ENCODE results near the gene SYNGR3.
A peak's percentile ranks its signal among the peaks of the same experiment; 100 is the strongest.
"Not testable (repeated sequence)": the region's sequence is repeated elsewhere in the genome, so short reads cannot be mapped to it uniquely, and the experiment has no call there.

The SYNGR3 gene, protein sequence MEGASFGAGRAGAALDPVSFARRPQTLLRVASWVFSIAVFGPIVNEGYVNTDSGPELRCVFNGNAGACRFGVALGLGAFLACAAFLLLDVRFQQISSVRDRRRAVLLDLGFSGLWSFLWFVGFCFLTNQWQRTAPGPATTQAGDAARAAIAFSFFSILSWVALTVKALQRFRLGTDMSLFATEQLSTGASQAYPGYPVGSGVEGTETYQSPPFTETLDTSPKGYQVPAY

DNA sequence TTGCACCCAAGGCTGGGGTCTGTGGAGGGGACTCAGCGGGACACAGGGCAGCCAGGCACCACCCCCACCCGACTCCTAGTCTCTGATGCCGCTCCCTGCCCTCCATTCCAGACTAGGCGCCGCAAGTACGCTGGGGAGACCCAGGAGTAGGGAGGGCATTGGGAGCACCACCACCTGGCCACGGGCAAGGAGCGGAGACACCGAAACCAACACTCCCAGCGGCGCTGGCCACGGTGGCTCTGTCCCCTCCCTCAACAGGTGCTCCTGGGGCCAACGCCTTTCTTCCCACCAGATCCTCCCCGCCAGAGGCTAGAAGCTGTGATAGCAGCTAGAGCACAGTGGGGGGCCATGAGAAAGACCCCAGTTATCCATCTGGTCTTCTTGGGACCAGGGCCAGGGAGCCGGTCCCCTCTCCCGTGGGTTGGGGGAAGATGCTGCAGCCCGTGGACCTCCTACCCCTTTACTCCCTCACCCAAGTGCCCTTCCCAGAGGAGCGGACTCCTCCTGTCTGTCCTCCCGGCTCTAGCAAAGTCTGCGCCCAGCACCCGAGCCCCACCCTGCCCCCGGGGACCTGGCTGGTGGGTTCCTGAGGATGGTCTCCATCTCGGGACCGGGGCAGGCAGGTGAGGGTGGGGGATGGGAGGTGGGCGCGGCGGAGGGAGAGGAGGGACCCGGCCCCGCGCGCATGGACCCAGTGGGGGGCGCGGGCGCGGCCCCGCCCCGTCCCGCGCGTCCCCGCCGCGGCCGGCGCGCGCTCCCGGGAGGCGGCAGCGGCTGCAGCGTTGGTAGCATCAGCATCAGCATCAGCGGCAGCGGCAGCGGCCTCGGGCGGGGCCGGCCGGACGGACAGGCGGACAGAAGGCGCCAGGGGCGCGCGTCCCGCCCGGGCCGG, at the start of gene SYNGR3:
TSS of gene SYNGR3 (plus strand) at position 762 of the 892 bp plus-strand sequence. CDS start 133 bp downstream, outside the sequence.
- DNase-seq (ENCODE audit: low spot score): no peak

DNA sequence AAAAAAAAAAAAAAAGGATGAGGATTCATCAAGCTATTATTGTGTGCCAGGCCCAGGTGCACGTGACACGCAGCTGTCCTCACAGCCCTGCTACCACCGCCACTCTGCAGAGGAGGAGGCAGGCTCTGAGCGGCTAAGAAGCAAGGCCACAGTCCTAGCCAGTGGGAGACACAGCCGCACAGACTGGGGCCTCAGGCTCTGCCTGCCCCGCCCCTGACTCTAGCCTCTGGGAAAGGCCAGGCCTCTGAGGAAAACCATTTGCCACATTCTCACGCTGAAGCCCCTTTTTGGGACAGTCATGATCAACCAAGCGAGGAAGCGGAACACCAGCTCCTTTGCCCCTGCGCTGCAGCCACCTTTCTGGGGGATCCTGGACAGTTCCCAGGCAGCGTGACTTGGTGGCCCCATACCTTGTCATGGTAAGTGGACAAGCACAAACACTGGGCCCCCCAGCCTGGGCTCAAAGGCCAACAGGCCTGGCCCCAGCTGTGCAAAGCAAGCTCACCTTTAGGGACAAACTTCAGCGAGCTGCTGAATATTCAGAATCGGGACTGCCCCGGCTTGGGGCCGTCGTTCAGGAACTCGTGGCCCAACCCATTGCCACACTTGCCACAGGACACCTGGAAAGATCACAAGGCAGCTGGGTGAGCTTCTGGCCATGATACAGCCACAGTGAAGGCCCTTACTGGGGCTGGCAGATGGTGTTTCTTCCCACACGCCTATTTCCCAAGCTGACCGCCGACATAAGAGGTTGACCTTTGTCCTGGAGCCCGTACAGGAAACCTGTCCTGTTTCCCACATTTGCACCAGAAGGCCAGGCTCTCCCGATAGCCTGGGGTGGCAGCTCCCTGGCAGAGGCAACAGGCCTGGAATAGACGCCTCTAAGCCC, 49.3 kb upstream of the SYNGR3 start:
- DNase-seq (ENCODE audit: low spot score): no peak

DNA sequence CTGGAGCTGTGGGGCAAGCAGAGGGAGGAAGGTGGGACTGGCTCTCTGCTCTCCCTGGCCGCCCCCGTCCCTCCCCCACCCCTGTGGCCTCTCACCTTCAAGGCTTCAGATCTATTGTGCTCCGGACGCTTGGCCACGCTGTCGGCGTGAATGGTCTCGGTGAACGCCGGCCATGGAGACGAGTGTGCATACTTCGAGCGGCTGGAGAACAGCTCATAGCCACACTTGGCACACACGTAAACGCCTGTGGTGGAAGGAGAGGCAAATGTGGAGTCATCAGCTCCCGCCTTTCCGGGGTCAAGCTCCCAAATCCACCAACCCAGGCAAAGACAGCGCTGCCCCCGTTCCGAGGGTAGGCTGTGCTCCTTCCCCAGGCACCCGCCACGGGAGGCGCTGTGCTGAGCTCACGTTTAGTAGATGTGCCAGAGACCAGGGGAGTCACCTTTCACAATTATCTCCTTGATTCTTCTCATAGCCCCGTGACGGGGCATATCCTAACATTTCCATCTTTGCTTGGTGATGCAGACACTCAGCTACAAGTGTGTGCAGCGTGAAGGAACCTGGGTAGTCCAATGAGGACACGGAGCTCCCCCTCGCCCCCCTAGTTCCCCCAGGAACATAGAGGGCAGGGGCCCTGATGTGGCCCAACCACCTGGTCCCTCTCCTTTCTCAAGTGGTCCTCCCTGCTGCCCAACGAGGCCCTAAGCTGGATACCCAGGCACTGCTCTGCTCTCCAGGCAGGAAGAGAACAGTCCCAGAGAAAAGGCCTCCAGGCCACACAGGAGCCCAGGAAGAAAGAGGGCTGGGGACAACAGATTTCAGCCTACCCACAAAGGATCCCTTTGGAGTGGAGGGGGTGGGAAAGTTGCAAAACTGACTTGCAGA, 48.4 kb upstream of the SYNGR3 start:
- DNase-seq (ENCODE audit: low spot score): no peak

DNA sequence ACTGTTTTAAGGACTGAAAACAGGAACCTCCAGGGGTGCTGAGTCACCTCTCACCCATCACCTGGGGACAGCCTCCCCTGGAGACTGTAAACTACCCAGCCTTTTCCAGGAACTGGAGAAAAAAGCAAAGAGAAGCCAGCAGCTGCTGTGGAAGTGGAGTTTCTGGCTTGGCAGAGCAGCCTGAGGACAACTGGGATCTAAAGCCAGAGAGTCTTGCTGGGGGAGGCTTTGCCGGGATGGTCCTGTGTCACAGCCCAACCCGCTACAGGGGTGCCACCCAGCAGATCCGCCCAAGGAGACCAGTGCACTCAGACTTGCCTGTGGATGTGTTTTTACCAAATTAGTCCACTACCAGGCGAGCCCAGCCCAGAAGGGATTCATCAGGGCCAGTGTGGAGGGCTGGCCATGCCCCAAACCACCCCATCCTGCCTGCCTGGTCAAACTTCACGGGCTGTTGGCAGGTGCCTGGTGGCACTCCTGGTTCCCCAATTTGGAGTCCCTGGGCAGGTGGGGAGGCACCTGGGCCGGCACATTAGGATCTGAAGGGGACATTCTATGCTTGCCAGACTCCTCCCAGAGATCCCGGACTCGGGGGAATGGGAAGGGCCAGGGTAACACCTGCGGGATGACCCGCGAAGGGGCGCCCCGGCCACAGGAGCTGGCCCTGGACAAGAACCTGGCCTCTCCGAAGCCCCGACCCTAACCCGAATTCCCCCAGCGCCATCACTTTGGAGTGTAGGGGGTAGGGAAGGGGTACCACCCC, 47.5 kb upstream of the SYNGR3 start:
- DNase-seq (ENCODE audit: low spot score): no peak

DNA sequence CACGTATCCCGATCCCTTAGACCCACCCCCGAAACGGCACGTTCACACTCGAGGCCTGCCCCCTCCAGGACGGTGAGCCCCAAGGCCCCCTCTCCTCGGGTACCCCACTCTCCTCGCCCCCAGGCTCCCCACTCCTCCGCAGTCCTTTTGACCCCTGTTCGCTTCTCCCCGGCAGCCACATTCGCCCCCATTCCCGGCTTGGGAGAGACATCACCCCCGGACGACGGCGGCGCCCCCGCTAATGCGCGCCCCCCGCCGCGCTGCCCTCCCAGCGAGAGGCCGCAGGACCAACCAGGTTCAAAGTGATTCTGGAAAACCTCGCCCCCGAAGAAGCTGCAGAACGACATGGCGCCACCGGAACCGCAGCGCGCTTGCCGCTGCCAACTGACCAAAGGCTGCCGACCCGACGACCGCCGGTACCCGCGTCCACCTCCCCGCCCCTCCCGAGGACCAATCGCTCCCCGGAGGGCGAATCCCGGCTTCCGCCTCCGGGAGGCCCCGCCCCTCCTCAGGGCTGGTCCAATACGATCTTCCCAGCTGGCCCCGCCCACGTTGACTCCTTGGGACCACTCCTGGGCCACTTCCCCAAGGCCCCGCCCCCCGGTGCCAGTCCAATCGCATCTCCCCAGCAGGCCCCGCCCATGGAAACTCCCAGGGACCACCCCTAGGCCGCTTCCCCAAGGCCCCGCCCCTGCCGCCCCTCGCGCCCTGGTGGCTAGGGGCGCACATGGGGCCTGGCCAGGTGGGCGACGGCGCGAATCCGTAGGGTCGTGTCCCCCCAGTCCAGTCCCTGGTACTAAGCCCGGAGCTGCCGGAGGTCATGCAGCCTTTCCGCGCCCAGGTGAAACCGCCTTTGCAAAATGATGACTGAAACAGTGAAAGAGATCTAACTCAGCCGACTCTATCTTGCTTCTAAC, 46.7 kb upstream of the SYNGR3 start, which contains the start of gene MSRB1:
TSS of gene MSRB1 (minus strand) at position 390 of the 917 bp plus-strand sequence. CDS start at position 347, 43 bp downstream.
- peak; percentile 99 for DNase-seq (ENCODE audit: low spot score)

DNA sequence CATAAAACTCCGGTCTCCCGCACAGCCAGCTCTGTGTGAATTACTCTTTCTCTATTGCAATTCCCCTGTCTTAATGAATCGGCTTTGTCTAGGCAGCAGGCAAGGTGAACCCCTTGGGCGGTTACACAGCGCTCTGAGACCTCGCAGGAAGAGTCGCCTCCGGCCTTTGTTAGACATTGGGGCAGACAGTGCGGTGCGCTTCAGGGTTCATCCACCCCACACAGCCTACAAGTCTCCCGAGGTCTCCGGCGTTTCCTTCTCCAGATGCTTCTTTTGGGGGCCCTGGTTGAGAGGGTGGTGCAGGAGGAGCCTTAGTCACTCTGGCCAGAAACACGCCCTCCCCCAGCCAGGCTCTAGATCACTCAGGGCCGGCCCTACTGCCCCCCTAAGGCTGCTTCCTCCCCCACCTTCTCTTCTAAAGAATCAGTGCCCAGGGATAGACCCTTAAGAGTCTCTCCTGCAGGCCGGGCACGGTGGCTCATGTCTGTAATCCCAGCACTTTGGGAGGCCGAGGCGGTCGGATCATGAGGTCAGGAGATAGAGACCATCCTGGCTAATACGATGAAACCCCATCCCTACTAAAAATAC, 45.1 kb upstream of the SYNGR3 start:
- no peak for DNase-seq (ENCODE audit: low spot score)

DNA sequence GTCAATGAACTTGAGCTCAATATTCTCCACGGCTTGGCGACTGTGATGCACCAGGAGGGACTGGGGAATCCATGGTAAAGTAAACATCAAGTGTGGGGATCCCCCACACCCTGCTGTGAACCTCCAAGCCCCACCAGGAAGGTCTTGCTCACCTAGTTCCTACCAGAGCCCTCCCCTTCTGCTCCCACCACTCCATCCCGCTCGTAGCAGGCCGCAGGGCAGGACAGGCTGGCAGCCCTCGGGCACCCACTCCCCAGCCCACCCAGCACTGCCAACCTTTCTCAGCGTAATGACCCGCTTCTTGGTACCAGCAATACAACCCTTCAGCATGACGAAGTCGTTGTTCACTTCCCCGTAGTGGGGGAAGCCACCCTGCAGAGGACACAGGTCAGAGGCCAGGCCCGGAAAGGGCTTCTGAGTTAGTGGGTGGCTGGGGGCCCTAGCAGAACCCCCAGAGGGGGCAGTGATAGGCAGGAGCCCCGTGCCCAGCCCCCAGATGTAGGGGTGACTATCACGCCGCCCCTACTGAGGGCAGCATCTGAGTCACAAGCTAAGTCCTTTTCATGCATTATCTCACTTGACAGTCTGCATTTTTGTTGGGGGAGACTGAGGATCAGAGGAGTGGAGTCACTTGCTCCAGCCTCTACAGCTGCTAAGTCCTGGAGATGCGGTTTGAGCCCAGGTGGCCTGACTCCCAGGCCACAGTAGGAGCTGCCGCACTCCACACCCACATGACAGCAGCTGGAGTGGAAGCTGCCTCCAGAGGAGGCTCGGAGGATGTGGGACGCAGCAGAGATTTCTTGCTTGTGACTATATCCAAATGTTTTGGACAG, 44.0 kb upstream of the SYNGR3 start:
- no peak for DNase-seq (ENCODE audit: low spot score)

DNA sequence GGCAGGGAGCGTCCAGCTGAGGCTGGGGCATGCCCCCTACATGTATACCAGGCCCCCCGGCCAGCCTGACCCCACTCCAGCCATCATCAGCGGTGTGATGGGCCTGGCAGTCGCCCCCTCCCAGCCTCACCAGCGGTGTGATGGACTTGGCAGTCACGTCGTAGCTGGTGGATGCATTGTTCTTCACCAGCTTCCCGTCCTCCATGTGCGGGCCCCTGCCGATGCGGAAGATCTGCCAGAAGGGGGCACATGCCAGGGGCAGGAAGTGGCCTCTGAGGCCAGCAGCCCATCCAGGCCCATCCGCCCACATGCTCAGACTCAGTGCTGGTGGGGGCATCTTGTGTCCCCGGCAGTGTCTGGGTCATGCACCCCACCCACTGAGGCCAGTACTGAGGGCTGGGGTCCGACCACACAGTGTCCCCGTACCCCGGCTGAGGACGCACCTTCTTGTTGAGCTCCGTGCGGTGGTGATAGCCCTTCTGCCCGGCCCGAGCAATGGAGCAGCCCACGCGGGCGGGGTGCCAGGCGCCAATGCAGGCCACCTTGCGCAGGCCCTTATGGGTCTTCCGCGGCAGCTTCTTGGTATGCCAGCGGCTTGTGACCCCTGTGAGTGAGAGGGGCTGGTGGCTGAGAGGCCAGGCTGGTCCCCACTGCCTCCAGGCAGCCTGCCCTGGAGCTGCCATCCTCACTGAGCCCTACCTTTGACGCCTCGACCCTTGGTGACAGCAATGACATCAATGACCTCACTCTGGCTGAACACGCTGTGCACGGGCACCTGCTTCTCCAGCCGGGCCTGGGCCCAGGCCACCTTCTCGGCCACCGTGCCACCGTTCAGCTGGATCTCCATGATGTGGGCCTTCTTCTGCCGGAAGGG, 43.0 kb upstream of the SYNGR3 start:
- no peak for DNase-seq (ENCODE audit: low spot score)

DNA sequence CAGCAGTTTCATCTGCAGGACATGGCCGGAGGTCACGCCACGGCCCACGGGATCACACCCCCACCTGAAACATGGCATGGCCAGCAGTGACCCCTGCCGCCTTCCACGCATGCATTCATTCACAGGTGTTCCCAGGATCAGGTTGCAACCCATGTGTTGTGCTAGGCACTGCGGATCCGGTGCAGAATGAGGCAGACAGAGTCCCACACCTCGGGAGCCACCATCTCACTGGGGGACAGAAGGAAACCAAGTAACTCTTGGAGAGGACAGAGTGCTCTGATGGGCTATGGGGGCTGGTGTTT, 42.5 kb upstream of the SYNGR3 start:
- DNase-seq (ENCODE audit: low spot score): no peak

DNA sequence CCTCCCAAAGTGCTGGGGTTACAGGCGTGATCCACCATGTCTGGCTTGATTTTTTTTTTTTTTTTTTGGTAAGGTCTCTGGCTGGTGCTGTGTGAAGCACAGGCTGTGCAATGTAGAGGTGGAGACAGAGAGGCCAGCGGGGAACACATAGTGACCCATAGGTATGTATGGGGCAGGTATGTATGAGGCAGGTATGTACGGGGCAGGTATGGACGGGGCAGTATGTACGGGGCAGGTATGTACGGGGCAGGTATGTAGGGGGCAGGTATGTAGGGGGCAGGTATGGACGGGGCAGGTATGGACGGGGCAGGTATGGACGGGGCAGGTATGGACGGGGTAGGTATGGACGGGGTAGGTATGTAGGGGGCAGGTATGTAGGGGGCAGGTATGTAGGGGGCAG, 40.3 kb upstream of the SYNGR3 start:
- DNase-seq (ENCODE audit: low spot score): no peak

DNA sequence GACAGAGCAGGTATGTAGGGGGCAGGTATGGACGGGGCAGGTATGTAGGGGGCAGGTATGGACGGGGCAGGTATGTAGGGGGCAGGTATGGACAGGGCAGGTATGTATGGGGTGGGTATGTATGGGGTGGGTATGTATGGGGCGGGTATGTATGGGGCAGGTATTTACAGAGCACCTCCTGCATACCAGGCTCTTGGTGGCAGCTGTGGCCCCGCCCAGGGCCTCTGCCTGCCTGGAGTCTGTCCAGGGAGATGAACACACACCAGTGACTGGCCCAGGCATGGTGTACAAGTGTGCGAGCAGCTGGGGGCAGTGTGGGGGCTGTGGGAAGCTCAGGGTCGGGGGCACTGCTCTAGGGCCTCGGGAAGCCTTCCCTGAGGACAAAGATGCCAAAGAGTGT, 39.7 kb upstream of the SYNGR3 start:
- DNase-seq (ENCODE audit: low spot score): no peak

DNA sequence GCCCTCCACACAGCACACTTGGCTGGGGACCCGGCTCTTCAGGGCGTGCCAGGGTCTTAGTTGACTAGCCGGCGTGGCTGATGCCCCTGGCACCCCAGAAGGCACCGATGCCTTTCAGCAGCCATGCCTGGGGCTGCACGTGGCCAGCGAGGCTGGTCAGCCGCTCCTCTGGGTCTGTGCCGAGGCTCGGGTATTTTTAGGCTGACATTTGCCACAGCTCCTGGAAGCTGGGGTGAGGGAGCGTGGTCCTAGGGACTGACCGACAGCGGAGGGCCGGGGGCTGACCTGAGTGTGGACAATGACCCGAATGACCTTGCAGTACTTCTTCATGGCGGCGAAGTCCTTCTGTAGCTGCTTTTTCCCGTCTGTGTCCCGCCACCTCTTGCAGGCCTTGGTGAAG, 39.2 kb upstream of the SYNGR3 start:
- no peak for DNase-seq (ENCODE audit: low spot score)

DNA sequence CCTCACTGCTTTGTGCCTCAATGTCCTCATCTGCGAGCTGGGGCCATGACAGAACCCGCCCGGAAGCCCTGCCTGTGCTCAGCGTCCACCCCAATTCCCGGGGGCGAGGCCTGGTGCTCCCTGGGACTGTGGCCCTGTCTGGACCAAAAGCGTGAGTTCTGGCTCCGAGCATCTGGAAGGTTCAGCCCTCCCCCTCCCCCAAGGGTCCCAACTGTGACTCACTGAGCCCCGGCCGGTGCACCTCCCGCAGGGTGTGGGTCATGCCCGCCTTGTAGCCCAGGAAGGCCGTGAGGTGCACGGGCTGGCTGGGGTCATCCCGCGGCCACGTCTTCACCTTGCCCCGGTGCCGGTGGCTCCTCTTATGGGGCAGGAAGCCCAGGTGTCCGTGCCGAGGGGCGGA, 36.0 kb upstream of the SYNGR3 start:
- no peak for DNase-seq (ENCODE audit: low spot score)

DNA sequence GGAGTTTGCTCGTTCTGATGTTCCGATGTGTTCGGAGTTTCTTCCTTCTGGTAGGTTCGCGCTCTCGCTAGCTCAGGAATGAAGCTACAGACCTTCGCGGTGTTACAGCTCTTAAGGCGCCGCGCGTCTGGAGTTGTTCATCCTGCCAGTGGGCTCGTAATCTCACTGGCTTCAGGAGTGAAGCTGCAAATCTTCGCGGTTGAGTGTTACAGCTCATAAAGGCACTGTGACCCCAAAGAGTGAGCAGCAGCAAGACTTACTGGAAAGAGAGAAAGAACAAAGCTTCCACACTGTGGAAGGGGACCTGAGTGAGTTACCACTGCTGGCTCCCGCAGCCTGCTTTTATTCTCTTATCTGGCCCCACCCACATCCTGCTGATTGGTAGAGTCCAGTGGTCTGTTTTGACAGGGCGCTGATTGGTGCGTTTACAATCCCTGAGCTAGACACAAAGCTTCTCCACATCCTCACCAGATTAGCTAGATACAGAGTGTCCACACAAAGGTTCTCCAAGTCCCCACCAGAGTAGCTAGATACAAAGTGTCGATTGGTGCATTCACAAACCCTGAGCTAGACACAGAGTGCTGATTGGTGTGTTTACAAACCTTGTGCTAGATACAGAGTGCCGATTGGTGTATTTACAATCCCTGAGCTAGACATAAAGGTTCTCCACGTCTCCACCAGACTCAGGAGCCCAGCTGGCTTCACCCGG, 32.2 kb upstream of the SYNGR3 start:
- not testable (repeated sequence) for DNase-seq (ENCODE audit: low spot score)

DNA sequence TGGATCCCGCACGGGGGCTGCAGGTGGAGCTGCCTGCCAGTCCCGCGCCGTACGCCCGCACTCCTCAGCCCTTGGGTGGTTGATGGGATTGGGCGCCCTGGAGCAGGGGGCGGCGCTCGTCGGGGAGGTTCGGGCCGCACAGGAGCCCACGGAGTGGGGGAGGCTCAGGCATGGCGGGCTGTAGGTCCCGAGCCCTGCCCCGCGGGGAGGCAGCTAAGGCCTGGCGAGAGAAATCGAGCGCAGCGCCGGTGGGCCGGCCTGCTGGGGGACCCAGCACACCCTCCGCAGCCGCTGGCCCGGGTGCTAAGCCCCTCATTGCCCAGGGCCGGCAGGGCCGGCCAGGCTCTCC, 31.7 kb upstream of the SYNGR3 start:
- DNase-seq (ENCODE audit: low spot score): not testable (repeated sequence)

DNA sequence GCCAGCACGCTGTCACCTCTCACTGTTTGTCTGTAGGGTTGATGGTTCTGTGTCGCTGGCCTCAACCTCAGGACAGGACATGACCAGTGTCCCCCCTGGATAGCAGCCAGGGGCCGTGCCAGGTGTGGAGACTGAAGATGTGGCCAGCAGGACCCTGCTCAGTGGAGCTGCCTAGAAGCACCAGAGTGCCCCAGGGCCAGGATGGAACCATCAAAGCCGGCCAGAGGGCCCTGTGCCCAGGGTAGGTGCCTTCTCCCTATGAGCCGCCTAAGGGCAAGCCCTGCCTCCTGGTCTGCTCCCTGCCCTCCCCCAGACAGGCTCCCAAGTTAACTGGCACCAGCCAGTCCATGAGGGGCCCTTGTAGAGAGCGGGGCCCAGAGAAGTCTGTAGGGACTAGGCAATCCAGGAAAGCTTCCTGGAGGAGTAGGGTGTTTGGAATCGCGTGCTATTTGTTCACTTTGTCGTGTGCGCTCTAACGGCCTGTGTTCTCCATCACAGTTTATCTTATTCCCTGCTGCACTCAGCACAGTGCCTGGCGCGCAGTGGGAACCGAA, 31.0 kb upstream of the SYNGR3 start:
- DNase-seq (ENCODE audit: low spot score): no peak

Data from putamen (tissue), 1 donor.